ENCODE measurements around the gene STAMBP. TPM values are rescaled to one million over a fixed set of nuclear protein-coding genes. Genes with fewer than 3 reads are reported as not detected.

Gene STAMBP
- total and polyA plus RNA-seq, 2 of the 13 experiments (the other 11 are each of a cell fraction or from before 2014, with no cell fraction given), result 49.6 to 53.2 TPM

DNA sequence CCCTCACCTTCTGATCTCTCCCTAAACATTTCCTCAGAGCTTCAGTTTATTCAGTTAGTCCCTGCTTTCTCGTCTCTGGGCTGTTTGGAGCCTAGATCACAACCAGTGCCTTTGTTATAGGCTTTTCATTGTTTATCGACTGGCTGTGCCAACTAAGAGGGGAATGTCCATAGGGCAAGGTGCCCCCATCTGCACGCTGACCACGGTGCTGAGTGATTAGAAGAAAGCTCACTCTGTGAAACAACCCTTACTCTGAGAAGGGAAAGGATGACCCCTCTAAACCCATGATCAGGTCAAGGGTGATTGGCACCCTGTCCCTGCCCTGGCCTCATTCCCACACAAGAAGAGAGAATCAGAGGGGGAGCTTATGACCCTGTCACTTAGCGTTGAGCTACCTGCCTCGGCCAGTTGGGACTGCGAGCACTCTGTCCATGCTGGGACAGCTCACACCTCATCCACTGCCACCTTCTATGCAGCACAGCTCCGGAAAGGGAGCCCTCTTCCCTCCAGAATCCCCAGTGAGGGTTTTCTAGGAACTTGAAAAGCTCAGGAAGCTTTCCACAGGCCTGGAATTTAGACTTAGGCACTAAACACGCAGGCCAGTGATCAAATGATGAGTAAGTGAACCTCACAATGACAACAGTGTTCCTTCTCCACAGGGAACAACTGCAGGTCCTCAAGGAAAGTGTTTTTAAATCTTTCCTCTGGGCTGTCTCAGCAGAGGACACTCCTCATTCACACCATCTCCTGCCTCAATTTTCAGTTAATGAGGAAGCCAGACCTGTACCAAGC is 61.7 kb downstream of the STAMBP start (continued):
- TF ChIP-seq, protein P1, sequence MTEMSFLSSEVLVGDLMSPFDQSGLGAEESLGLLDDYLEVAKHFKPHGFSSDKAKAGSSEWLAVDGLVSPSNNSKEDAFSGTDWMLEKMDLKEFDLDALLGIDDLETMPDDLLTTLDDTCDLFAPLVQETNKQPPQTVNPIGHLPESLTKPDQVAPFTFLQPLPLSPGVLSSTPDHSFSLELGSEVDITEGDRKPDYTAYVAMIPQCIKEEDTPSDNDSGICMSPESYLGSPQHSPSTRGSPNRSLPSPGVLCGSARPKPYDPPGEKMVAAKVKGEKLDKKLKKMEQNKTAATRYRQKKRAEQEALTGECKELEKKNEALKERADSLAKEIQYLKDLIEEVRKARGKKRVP (CRISPR knock-in tag; IDR thresholded peaks at IDR 0.05), result no peak
- TF ChIP-seq FIP1L1 (IDR thresholded peaks at IDR 0.05; ENCODE audit: borderline replicate concordance, insufficient read depth, low read depth, low read length) (no peak), MAFG (CRISPR knock-in tag; IDR thresholded peaks at IDR 0.05) (no peak), NR2F2 (IDR thresholded peaks at IDR 0.05; ENCODE audit: borderline replicate concordance, low read depth) (0 out of 2 replicates have a peak, but pooled peaks have one; percentile 11), TEAD3 (CRISPR knock-in tag; optimal IDR thresholded peaks at IDR 0.05; ENCODE audit: borderline replicate concordance) (peak; percentile 27), POLR2AphosphoS5 (IDR thresholded peaks at IDR 0.05; ENCODE audit: low read depth, low read length) (no peak), FLYWCH1 (CRISPR knock-in tag; IDR thresholded peaks at IDR 0.05) (no peak), FOXA1 (IDR thresholded peaks at IDR 0.05) (no peak), FOXA1 (CRISPR knock-in tag; IDR thresholded peaks at IDR 0.05) (no peak), EP300 (IDR thresholded peaks at IDR 0.05; ENCODE audit: low read depth in 2 of 2, low read length in 2 of 2) (peak in 1 of 2 experiments; percentile 35; a peak in 1 of 4 replicates), EP300 (CRISPR knock-in tag; IDR thresholded peaks at IDR 0.05; ENCODE audit: borderline replicate concordance) (no peak)
- TF ChIP-seq, protein P2, sequence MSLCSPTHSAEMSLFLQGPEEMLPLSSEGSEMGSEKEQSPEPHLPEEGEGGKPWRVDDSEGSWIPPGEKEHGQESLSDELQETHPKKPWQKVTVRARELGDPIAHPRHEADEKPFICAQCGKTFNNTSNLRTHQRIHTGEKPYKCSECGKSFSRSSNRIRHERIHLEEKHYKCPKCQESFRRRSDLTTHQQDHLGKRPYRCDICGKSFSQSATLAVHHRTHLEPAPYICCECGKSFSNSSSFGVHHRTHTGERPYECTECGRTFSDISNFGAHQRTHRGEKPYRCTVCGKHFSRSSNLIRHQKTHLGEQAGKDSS (CRISPR knock-in tag; IDR thresholded peaks at IDR 0.05; ENCODE audit: borderline replicate concordance, low read depth), result no peak
